NCI-H82 treated with DMSO at 0.1 percent for 48 hours (cell line): ENCODE results near the gene ZP3.
"Not testable (repeated sequence)": the region's sequence is repeated elsewhere in the genome, so short reads cannot be mapped to it uniquely, and the experiment has no call there.

Experiments
- DNase-seq: peaks from one replicate; lab custom pipeline; 2025; ENCODE audit not compliant: unreplicated experiment; lab: John Stamatoyannopoulos, UW

The ZP3 gene

GRCh38 chr7:76480403-76481253, 55.9 kb downstream of the ZP3 start:
- DNase-seq = not testable (repeated sequence)

GRCh38 chr7:76482660-76483059, 57.9 kb downstream of the ZP3 start:
- DNase-seq = not testable (repeated sequence)

- DNase-seq = not testable (repeated sequence)
Observed at GRCh38 chr7:76483081-76483480, 58.3 kb downstream of the ZP3 start.

GRCh38 chr7:76484456-76484855, 59.7 kb downstream of the ZP3 start:
- DNase-seq = not testable (repeated sequence)

- not testable (repeated sequence) for DNase-seq
Observed at GRCh38 chr7:76485822-76486610, 61.3 kb downstream of the ZP3 start.

GRCh38 chr7:76486618-76487017, 61.9 kb downstream of the ZP3 start:
- DNase-seq = not testable (repeated sequence)

GRCh38 chr7:76487969-76488368, 63.2 kb downstream of the ZP3 start:
- DNase-seq = not testable (repeated sequence)
